ENCODE data around the gene CELF1.

GRCh38 chr11:47502767-47503166 is 50.2 kb downstream of the CELF1 start:
- no peak for TF ChIP-seq CTCF (conservative IDR thresholded peaks at IDR 0.05)
- no peak for TF ChIP-seq ZFX (IDR thresholded peaks at IDR 0.05)

All from C4-2B (cell line).